Measurements from ENCODE around the gene RFXANK. TPM values are rescaled to one million over a fixed set of nuclear protein-coding genes. Genes with fewer than 3 reads are reported as not detected.

The RFXANK gene
- total RNA-seq, 4 donors from 2014 or later = 32.5 to 87.8 (median 57.0) TPM

GRCh38 chr19:19236173-19236572 is 44.1 kb downstream of the RFXANK start:
- H3K4me3 ChIP-seq (replicated peaks in 1 of 3) = no peak overlapping the region
- DNase-seq = no peak
- H3K9me3 ChIP-seq = peaks cover 3% of the 10 kb centered on the region
- H3K4me1 ChIP-seq = no peaks in the 10 kb centered on the region
- TF ChIP-seq POLR2A (IDR thresholded peaks at IDR 0.05) (no peak), CTCF (IDR thresholded peaks at IDR 0.05) (no peak)
- H3K27ac ChIP-seq = no peak overlapping the region
- intact Hi-C loops (cut with DNase I) = no loop called here
- H3K27me3 ChIP-seq = no peaks in the 10 kb centered on the region
- no peaks in the 10 kb centered on the region for H3K36me3 ChIP-seq

DNA sequence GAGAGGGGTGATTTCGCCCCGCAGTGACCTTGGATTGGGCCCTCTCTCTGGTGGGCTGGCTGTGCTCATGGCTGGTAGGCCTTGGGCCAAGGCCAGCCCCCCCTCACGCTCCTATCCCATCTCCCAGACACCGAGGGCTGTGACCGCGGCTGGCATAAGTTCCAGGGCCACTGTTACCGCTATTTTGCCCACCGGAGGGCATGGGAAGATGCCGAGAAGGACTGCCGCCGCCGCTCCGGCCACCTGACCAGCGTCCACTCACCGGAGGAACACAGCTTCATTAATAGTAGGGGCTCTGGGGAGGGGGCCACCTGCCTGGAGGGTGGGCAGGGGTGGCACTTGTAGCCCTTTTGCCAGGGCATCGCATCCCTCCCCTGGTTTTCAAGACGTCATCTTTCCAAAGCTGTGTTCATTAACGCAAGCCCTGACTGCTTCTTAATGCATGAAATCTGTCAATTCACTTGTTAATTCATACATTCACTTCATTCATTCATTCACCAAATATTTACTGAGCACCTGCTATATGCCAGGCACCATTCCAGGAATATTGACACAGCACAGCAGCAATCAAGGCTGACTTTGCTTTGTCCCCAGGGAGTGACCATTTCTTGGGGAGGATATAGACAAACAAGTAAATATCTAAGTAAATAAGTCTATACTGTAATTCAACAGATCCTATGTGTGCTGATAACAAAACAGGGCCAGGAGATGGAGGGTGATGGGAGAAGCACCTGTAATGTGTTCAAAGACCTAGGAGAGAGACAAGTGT is 46.3 kb downstream of the RFXANK start:
- WGBS, 2 donors = 78 to 85% methylated on average over 17 to 18 of the region's 18 CpGs
- no peak for TF ChIP-seq POLR2A (IDR thresholded peaks at IDR 0.05)
- peaks cover 3% of the 10 kb centered on the region for H3K9me3 ChIP-seq
- H3K4me1 ChIP-seq = no peaks in the 10 kb centered on the region
- no peak for DNase-seq
- intact Hi-C loops (cut with DNase I) = no loop called here
- H3K27ac ChIP-seq = no peak overlapping the region
- no peak overlapping the region for H3K4me3 ChIP-seq (replicated peaks in 1 of 3)
- H3K36me3 ChIP-seq = no peaks in the 10 kb centered on the region
- H3K27me3 ChIP-seq = no peaks in the 10 kb centered on the region

- H3K4me3 ChIP-seq (replicated peaks in 1 of 3) = no peak overlapping the region
- H3K4me1 ChIP-seq = no peaks in the 10 kb centered on the region
- DNase-seq = no peak
- no peak for TF ChIP-seq POLR2A (IDR thresholded peaks at IDR 0.05)
- no peak for TF ChIP-seq CTCF (IDR thresholded peaks at IDR 0.05)
- H3K27me3 ChIP-seq = no peaks in the 10 kb centered on the region
- intact Hi-C loops (cut with DNase I) = no loop called here
- H3K9me3 ChIP-seq = no peaks in the 10 kb centered on the region
- no peak overlapping the region for H3K27ac ChIP-seq
- no peaks in the 10 kb centered on the region for H3K36me3 ChIP-seq
Measured at GRCh38 chr19:19239675-19240074, 47.6 kb downstream of the RFXANK start.

- no peaks in the 10 kb centered on the region for H3K27me3 ChIP-seq
- H3K4me1 ChIP-seq = no peaks in the 10 kb centered on the region
- H3K36me3 ChIP-seq = no peaks in the 10 kb centered on the region
- H3K9me3 ChIP-seq = no peaks in the 10 kb centered on the region
- DNase-seq = no peak
- 75 to 76% methylated on average over 6 to 9 of the region's 9 CpGs for WGBS, 2 donors
- TF ChIP-seq POLR2A (IDR thresholded peaks at IDR 0.05) = no peak
- intact Hi-C loops (cut with DNase I) = no loop called here
- H3K4me3 ChIP-seq (replicated peaks in 1 of 3) = no peak overlapping the region
- no peak overlapping the region for H3K27ac ChIP-seq
Measured at GRCh38 chr19:19240476-19240875, 48.4 kb downstream of the RFXANK start.

DNA sequence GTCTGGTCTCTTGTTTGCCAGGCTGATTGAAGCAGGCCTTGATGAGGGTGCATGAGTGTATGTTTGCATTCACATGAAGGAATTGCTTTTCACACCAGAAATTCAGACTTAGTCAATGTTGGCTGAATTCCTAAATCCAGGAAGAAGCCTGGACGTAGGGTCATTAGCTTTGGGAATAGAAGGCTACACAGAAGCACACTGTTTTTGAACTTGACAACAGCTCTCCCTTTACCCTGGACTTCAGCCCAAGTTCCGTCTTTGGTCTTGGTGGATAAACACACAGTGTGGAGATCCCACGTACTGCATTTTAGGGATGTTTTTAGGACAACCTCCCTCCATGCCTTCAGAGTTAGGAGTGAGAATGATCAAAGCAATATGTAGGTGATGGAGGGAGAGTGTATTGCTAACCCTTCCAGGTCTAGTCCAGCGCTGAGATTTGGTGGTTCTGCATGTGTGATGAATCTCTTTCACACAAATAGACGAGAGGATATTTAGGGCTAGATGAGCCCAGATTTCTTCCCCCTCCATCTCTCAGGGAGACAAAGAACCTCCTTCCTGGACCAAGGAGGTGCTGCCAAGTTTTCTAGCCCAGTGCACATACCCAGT is 58.2 kb downstream of the RFXANK start:
- Histone ChIP-seq H3K4me1 (no peaks in the 10 kb centered on the region), H3K4me3 (replicated peaks in 1 of 3) (no peak overlapping the region), H3K36me3 (no peaks in the 10 kb centered on the region), H3K9me3 (no peaks in the 10 kb centered on the region), H3K27me3 (no peaks in the 10 kb centered on the region), H3K27ac (no peak overlapping the region)
- intact Hi-C loops (cut with DNase I) = no loop called here
- TF ChIP-seq POLR2A (IDR thresholded peaks at IDR 0.05) (no peak), CTCF (IDR thresholded peaks at IDR 0.05) (no peak)
- 54 to 57% methylated on average over 5 of the region's 5 CpGs for WGBS, 2 donors
- no peak for DNase-seq

Small RNAs within 50 kb of the gene (small RNA-seq; reads per million reads assigned to genes)
- not detected for gene RNU6-1028P

Other genes starting within 250 kb of the RFXANK start
- gene SUGP2, start 158.7 kb upstream of the RFXANK start, total RNA-seq = 10 to 100 TPM; 70.3 to 93.5 (median 82.2) TPM
- 10 to 100 TPM; 33.1 to 60.0 (median 46.1) TPM for gene ARMC6, start 158.7 kb upstream of the RFXANK start, total RNA-seq
- 10 to 100 TPM; 28.0 to 43.9 (median 33.9) TPM for gene SLC25A42, start 128.3 kb upstream of the RFXANK start, total RNA-seq
- 10 to 100 TPM; 29.6 to 37.8 (median 33.1) TPM for gene TMEM161A, start 53.8 kb upstream of the RFXANK start, total RNA-seq
- gene MEF2B, start 22.0 kb upstream of the RFXANK start, total RNA-seq = 1 to 10 TPM in 1 of 4 donors, under 1 TPM in 1, not detected in 2; 0.67 to 1.5 TPM
- gene BORCS8, start 106 bp upstream of the RFXANK start, total RNA-seq = 10 to 100 TPM; 15.4 to 38.7 (median 18.2) TPM
- gene NR2C2AP, start 11.2 kb downstream of the RFXANK start, total RNA-seq = 10 to 100 TPM in 1 of 4 donors, 1 to 10 TPM in 3; 6.6 to 16.8 (median 7.6) TPM
- under 1 TPM in 1 of 4 donors, not detected in 3; 0.44 TPM for gene NCAN, start 19.7 kb downstream of the RFXANK start, total RNA-seq
- not detected for gene TM6SF2, start 81.0 kb downstream of the RFXANK start, total RNA-seq
- gene SUGP1, start 128.3 kb downstream of the RFXANK start, total RNA-seq = 10 to 100 TPM; 20.0 to 45.1 (median 37.4) TPM
- gene MAU2, start 128.6 kb downstream of the RFXANK start, total RNA-seq = 10 to 100 TPM; 45.1 to 71.1 (median 68.7) TPM
- gene GATAD2A, start 213.4 kb downstream of the RFXANK start, total RNA-seq = 10 to 100 TPM; 33.2 to 82.4 (median 51.8) TPM

Data from thyroid gland (tissue), 4 donors.